ENCODE results near the gene TRAF4.

Gene TRAF4

GRCh38 chr17:28710861-28711722 lies 32.7 kb upstream of the TRAF4 start:
- TF ChIP-seq CTCF (conservative IDR thresholded peaks at IDR 0.05; ENCODE audit: low read length), result no peak
- DNase-seq (ENCODE audit: low read depth), result peak; percentile 80
- peak overlapping the region; percentile 65 for H3K4me3 ChIP-seq (ENCODE audit: low read length)

GRCh38 chr17:28711723-28712031 lies 32.1 kb upstream of the TRAF4 start, which contains the start of gene PROCA1:
Gene PROCA1, minus strand, starts transcription at chr17:28711888. Its CDS starts 228 bp downstream, at chr17:28711660.
- H3K4me3 ChIP-seq (ENCODE audit: low read length), result peak within 1 kb of the TSS; percentile 65
- no peak for TF ChIP-seq CTCF (conservative IDR thresholded peaks at IDR 0.05; ENCODE audit: low read length)
- no peak for DNase-seq (ENCODE audit: low read depth)

- TF ChIP-seq CTCF (conservative IDR thresholded peaks at IDR 0.05; ENCODE audit: low read length), result no peak
- H3K4me3 ChIP-seq (ENCODE audit: low read length), result no peak overlapping the region; the same call in 1 of the 2 replicates
- no peak for DNase-seq (ENCODE audit: low read depth)
These were observed 31.6 kb upstream of the TRAF4 start for GRCh38 chr17:28712032-28712704.

GRCh38 chr17:28712705-28713415 lies 31.0 kb upstream of the TRAF4 start:
- TF ChIP-seq CTCF (conservative IDR thresholded peaks at IDR 0.05; ENCODE audit: low read length), result no peak
- DNase-seq (ENCODE audit: low read depth), result no peak
- H3K4me3 ChIP-seq (ENCODE audit: low read length), result no peak overlapping the region

GRCh38 chr17:28714281-28714680 lies 29.5 kb upstream of the TRAF4 start:
- TF ChIP-seq CTCF (conservative IDR thresholded peaks at IDR 0.05; ENCODE audit: low read length), result no peak
- DNase-seq (ENCODE audit: low read depth), result no peak
- no peak overlapping the region for H3K4me3 ChIP-seq (ENCODE audit: low read length)

- no peak overlapping the region; the same call in 1 of the 2 replicates for H3K4me3 ChIP-seq (ENCODE audit: low read length)
- no peak for TF ChIP-seq CTCF (conservative IDR thresholded peaks at IDR 0.05; ENCODE audit: low read length)
- no peak for DNase-seq (ENCODE audit: low read depth)
These were observed 28.6 kb upstream of the TRAF4 start for GRCh38 chr17:28715217-28715616.

Data from AG10803 (cell line).